ENCODE results near the gene SLC29A1. TPM values are rescaled to one million over a fixed set of nuclear protein-coding genes. Genes with fewer than 3 reads are reported as not detected.
A peak's percentile ranks its signal among the peaks of the same experiment; 100 is the strongest.

Gene SLC29A1
- total and polyA plus RNA-seq, 9 of the 15 experiments (the other 6 are each of a cell fraction or from before 2014, with no cell fraction given), result 18.9 to 170 (median 57.7) TPM

DNA sequence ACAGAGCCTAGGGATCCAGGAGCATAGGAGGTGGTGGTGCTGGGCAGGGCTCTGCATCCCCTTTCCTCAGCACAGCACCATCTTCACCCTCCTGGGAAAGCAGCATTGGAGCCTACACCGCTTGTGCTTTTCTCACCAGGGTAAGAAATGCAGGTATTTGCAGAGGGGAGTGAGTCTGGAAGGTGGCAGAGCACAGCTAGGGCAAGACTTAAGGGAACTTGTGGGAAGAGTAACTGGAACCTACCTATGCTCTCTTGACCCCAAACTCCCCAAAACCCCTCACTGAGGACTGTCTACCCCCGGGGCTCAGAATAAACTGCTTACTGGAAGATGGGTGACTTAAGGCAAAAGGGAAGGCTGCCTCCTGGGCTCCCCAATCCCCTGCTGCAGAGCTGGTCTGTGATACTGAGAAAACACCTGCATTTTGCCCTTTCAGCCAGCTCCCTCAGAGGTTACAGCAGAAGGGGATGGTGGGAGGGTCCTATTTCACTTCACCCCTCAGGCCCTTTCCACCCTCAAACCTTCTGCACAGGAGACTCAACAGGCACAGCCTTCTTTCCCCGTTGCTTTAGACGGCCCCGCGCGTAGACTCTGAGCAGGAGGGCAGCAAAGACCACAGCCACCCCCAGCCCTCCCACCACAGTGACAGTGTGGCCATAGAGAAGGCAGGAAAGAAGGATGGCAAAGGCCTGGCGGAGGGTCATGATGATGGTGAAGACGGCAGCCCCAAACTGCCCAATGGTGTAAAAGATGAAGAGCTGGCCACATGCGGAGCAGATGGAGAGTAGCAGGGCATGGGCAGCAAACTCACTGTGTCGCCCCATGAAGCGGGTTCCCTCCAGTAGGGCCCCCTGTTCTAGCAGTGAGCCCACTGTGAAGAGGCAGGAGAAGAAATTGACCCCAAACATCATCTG, 31.1 kb downstream of the SLC29A1 start (continued):
- peak; percentile 84 for TF ChIP-seq PHTF2 (CRISPR knock-in tag; IDR thresholded peaks at IDR 0.05)
- TF ChIP-seq MBD2 (IDR thresholded peaks at IDR 0.05; ENCODE audit: borderline replicate concordance, low read depth), result peak; percentile 19; the same call in 1 of the 2 replicates
- 0 out of 2 replicates have a peak, but pooled peaks have one; percentile 42 for TF ChIP-seq CAMTA2 (CRISPR knock-in tag; conservative IDR thresholded peaks at IDR 0.05)
- 0 out of 2 replicates have a peak, but pooled peaks have one; percentile 28 for TF ChIP-seq STAT6 (CRISPR knock-in tag; IDR thresholded peaks at IDR 0.05)
- TF ChIP-seq GTF2F1 (IDR thresholded peaks at IDR 0.05; ENCODE audit: low read depth, low read length), result 0 out of 2 replicates have a peak, but pooled peaks have one; percentile 50
- no peak for TF ChIP-seq CBX3 (IDR thresholded peaks at IDR 0.05; ENCODE audit: borderline replicate concordance in 1 of 2, low read length in 2 of 2)
- peak; percentile 44; the same call in 1 of the 2 replicates for TF ChIP-seq CHD2 (IDR thresholded peaks at IDR 0.05; ENCODE audit: low read depth, low read length)
- no peak for TF ChIP-seq HNRNPK (IDR thresholded peaks at IDR 0.05; ENCODE audit: low read depth, low read length, poor library complexity, severe bottlenecking)
- TF ChIP-seq HMGN3 (IDR thresholded peaks at IDR 0.05; ENCODE audit: borderline replicate concordance, extremely low read depth, insufficient read length, low read depth, low read length), result peak; percentile 45
- peak; percentile 62 for TF ChIP-seq CCNT2 (IDR thresholded peaks at IDR 0.05; ENCODE audit: borderline replicate concordance, extremely low read depth, insufficient read length, low read depth, low read length)
- TF ChIP-seq, protein P1, sequence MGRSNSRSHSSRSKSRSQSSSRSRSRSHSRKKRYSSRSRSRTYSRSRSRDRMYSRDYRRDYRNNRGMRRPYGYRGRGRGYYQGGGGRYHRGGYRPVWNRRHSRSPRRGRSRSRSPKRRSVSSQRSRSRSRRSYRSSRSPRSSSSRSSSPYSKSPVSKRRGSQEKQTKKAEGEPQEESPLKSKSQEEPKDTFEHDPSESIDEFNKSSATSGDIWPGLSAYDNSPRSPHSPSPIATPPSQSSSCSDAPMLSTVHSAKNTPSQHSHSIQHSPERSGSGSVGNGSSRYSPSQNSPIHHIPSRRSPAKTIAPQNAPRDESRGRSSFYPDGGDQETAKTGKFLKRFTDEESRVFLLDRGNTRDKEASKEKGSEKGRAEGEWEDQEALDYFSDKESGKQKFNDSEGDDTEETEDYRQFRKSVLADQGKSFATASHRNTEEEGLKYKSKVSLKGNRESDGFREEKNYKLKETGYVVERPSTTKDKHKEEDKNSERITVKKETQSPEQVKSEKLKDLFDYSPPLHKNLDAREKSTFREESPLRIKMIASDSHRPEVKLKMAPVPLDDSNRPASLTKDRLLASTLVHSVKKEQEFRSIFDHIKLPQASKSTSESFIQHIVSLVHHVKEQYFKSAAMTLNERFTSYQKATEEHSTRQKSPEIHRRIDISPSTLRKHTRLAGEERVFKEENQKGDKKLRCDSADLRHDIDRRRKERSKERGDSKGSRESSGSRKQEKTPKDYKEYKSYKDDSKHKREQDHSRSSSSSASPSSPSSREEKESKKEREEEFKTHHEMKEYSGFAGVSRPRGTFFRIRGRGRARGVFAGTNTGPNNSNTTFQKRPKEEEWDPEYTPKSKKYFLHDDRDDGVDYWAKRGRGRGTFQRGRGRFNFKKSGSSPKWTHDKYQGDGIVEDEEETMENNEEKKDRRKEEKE (IDR thresholded peaks at IDR 0.05; ENCODE audit: borderline replicate concordance in 1 of 2, control insufficient read depth in 1 of 2, low read depth in 2 of 2, low read length in 1 of 2), result peak in 1 of 2 experiments; percentile 79; a peak in 1 of 4 replicates
- TF ChIP-seq PBX2 (CRISPR knock-in tag; IDR thresholded peaks at IDR 0.05; ENCODE audit: low read depth), result no peak
- TF ChIP-seq PBX2 (tag; conservative IDR thresholded peaks at IDR 0.05; ENCODE audit: low read depth), result no peak
- TF ChIP-seq CREB1 (IDR thresholded peaks at IDR 0.05), result peak; percentile 26; the same call in 1 of the 2 replicates
- TF ChIP-seq CREB1 (CRISPR knock-in tag; IDR thresholded peaks at IDR 0.05), result no peak
- 0 out of 2 replicates have a peak, but pooled peaks have one; percentile 4 for TF ChIP-seq ELF4 (CRISPR knock-in tag; IDR thresholded peaks at IDR 0.05)
- TF ChIP-seq EP300 (IDR thresholded peaks at IDR 0.05; ENCODE audit: low read length), result 0 out of 2 replicates have a peak, but pooled peaks have one; percentile 5
